ENCODE data around the gene CTBP1. TPM values are rescaled to one million over a fixed set of nuclear protein-coding genes. Genes with fewer than 3 reads are reported as not detected.
A peak's percentile ranks its signal among the peaks of the same experiment; 100 is the strongest.

Gene CTBP1
- total RNA-seq, 4 donors from 2014 or later: 145 to 255 (median 181) TPM

DNA sequence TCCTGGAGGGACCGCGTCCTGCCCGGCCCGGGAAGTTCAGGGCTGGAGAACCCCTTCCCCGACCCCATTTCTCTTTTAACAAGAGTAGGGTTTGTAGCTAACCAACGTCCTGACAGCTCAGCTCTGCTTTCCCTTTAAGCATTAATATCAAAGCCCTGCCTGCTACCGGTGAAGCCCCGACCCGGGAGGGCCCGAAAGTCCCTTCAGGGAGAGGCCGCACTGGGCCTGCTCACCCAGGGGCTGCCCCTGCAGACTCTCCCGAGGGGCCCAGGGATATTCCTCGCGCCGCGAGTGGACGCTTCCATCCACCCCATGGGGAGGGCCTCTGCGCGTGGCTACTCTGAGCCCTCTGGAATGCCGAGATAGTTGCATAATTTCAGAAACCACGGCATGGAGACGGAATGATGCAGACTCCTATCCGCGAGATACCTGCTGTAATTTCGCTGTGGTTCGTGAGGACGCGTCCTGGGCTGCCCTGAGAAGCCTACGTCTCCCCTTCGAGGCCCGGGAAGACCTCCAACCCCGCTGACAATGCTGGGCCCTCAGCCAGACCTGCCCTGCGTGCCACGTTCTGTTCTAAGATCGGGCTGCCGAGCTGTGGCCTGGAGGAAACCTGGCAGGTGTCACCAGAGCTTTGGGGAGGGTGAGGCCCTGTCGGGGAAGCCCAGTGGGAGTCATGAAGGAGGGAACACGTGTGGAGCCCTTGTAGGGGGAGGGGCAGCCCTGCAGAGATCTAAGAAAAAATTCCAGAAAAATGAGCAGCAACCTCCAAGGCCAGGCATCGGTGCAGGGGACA lies 999 bp upstream of the CTBP1 start:
- no peak for TF ChIP-seq POLR2AphosphoS5 (IDR thresholded peaks at IDR 0.05)
- TF ChIP-seq, protein P1, sequence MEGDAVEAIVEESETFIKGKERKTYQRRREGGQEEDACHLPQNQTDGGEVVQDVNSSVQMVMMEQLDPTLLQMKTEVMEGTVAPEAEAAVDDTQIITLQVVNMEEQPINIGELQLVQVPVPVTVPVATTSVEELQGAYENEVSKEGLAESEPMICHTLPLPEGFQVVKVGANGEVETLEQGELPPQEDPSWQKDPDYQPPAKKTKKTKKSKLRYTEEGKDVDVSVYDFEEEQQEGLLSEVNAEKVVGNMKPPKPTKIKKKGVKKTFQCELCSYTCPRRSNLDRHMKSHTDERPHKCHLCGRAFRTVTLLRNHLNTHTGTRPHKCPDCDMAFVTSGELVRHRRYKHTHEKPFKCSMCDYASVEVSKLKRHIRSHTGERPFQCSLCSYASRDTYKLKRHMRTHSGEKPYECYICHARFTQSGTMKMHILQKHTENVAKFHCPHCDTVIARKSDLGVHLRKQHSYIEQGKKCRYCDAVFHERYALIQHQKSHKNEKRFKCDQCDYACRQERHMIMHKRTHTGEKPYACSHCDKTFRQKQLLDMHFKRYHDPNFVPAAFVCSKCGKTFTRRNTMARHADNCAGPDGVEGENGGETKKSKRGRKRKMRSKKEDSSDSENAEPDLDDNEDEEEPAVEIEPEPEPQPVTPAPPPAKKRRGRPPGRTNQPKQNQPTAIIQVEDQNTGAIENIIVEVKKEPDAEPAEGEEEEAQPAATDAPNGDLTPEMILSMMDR (IDR thresholded peaks at IDR 0.05): no peak
- TF ChIP-seq EP300 (IDR thresholded peaks at IDR 0.05): no peak
- no peak for TF ChIP-seq POLR2A (IDR thresholded peaks at IDR 0.05)
- Histone ChIP-seq H3K4me1 (peaks cover 43% of the 10 kb centered on the region), H3K27ac (peak overlapping the region; percentile 97), H3K9me3 (no peaks in the 10 kb centered on the region), H3K4me3 (peak overlapping the region; percentile 96), H3K27me3 (no peaks in the 10 kb centered on the region), H3K36me3 (no peaks in the 10 kb centered on the region)
- DNase-seq (ENCODE audit: low spot score in 2 of 2): peak; percentile 77 to 78
- WGBS: 21% methylated on average over 32 of the region's 39 CpGs

DNA sequence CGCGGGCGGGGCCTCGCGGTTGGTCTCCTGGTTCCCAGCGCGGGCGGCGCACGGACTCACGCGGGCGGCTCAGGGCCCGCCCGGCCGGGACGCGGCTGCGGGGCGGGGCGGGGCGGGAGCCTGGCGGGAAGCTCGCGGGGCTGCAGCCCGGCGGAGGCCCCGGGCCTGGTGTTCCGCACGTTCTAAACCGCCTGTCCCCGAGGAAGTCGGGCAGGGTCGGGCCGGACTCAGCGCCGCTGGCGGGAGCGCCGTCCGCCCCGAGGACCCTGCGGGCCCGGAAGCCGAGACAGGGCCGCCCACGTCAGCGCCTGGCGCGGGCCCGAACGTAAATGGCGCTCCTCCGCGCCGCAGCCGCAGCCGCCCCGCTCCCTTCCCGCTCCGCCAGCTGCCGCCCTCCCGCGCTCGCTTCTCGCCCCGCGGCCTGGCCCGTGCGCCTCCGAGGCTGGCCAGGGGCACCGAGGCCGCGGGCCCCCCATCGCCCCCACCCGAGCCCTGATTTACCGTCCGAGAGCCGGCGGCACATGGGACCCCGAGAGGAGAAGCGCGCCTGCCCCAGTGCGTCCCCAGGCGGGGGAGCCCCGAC lies 309 bp upstream of the CTBP1 start:
- DNase-seq (ENCODE audit: low spot score in 2 of 2): peak; percentile 84 to 88
- Histone ChIP-seq H3K4me3 (peak overlapping the region; percentile 96), H3K36me3 (no peaks in the 10 kb centered on the region), H3K9me3 (no peaks in the 10 kb centered on the region), H3K27me3 (no peaks in the 10 kb centered on the region), H3K4me1 (peaks cover 50% of the 10 kb centered on the region), H3K27ac (peak overlapping the region; percentile 97)
- WGBS: 1% methylated on average over 33 of the region's 86 CpGs
- TF ChIP-seq POLR2A (IDR thresholded peaks at IDR 0.05) (peak in 1 of 2 donors; percentile 35), POLR2AphosphoS5 (IDR thresholded peaks at IDR 0.05) (peak in 1 of 3 donors; percentile 13), EP300 (IDR thresholded peaks at IDR 0.05) (no peak)
- TF ChIP-seq, protein P1 (IDR thresholded peaks at IDR 0.05): no peak

DNA sequence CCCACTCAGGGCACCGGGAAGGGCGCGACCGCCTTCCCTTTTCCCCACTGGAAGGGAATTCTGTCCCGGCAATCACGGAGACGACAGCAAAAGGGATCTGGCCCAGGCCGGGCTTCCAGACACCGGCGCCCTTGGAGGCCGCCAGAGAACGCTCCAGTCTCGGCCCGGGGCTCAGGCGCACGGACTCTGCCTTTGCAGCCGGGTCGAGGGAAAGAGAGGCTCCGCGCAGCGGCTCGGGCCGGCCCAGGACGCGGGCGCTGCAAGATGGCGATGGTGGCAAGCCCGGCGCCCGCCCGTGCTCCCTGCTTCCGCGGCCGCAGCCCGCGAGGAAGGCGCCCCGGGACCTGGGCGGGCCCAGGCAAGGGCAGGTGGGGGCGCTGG lies 1.1 kb downstream of the CTBP1 start:
- Histone ChIP-seq H3K9me3 (no peaks in the 10 kb centered on the region), H3K4me3 (peak overlapping the region; percentile 96), H3K4me1 (peaks cover 64% of the 10 kb centered on the region), H3K27me3 (no peaks in the 10 kb centered on the region), H3K27ac (peak overlapping the region; percentile 97), H3K36me3 (no peaks in the 10 kb centered on the region)
- TF ChIP-seq, protein P1 (IDR thresholded peaks at IDR 0.05): no peak
- TF ChIP-seq EP300 (IDR thresholded peaks at IDR 0.05) (no peak), POLR2A (IDR thresholded peaks at IDR 0.05) (no peak), POLR2AphosphoS5 (IDR thresholded peaks at IDR 0.05) (no peak)
- DNase-seq (ENCODE audit: low spot score in 2 of 2): peak; percentile 74 to 78
- 0% methylated on average over 5 of the region's 40 CpGs for WGBS

DNA sequence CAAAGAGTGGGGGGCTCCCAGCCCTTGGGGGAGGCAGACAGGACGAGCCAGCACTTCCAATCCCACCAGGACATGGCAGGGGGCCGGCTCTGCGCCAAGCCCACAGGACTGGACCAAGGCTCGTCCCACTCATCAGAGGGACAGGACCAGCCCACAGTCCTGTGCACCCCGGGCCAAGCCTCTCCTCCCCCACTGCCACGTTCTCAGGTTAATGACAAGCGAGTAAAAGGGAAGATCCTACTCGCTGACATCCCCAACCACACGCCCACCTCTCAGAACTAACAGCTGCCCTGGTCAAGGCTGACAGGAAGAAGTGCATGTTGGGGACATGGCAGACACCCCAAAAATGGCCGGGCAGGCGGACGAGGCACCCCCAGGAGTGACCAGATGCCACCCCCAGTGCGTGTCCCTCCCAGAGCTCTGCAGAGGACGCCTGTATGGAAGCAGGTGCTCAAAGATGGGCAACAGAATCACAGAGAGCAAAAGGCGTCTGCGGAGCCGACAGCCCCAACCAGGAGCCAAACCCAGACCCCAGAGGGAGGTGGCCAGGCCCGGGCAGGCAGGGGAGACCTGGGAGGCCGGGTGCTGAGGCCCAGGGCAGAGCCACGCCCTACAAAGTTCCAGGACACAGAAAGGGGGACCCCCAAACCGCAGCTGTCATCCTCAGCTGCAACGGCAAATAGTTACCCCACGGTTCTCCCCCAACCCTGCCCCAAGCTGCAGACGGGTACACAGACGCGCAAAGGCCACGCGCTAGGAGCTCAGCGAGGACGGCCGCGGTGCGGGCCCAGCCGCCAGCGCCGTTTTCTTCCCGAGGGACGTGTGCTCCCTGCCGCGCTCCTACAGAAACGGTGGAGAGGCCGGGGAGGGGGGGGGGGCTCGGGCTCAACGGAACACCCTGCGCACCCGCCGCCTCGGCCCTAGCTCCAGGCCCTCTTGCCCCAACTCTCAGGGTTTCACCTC lies 1.7 kb downstream of the CTBP1 start:
- TF ChIP-seq EP300 (IDR thresholded peaks at IDR 0.05) (no peak), POLR2A (IDR thresholded peaks at IDR 0.05) (no peak), POLR2AphosphoS5 (IDR thresholded peaks at IDR 0.05) (no peak)
- TF ChIP-seq, protein P1 (IDR thresholded peaks at IDR 0.05): no peak
- 16% methylated on average over 11 of the region's 48 CpGs for WGBS
- Histone ChIP-seq H3K4me3 (peak overlapping the region; percentile 96), H3K27ac (peak overlapping the region; percentile 97), H3K9me3 (no peaks in the 10 kb centered on the region), H3K4me1 (peaks cover 71% of the 10 kb centered on the region), H3K36me3 (no peaks in the 10 kb centered on the region), H3K27me3 (no peaks in the 10 kb centered on the region)
- DNase-seq (ENCODE audit: low spot score in 2 of 2): peak; percentile 66 to 76
